HL-60 (cell line): ENCODE results near the gene METRNL.
A peak's percentile ranks its signal among the peaks of the same experiment; 100 is the strongest.

Experiments
- CTCF ChIP-seq: IDR thresholded peaks from one replicate; pipeline ENCODE4 v1.5.1; 2011; ENCODE audit warnings: low read length, control low read depth, inconsistent platforms; ENCODE audit not compliant: insufficient read depth
- GABPA ChIP-seq: IDR thresholded peaks from 2 replicates; pipeline ENCODE4 v1.6.1; 2012; ENCODE audit warnings: low read depth
- POLR2AphosphoS5 ChIP-seq: IDR thresholded peaks from 2 replicates; pipeline ENCODE4 v1.6.1; 2012; ENCODE audit warnings: low read depth
- SPI1 ChIP-seq: IDR thresholded peaks from 2 replicates; pipeline ENCODE4 v1.6.1; 2012; ENCODE audit warnings: low read depth, mild to moderate bottlenecking, borderline replicate concordance
- TF ChIP-seq, protein P1 (sequence below): IDR thresholded peaks from 2 replicates; pipeline ENCODE4 v1.6.1; 2012; ENCODE audit warnings: low read depth; ENCODE audit not compliant: insufficient replicate concordance

DNA sequence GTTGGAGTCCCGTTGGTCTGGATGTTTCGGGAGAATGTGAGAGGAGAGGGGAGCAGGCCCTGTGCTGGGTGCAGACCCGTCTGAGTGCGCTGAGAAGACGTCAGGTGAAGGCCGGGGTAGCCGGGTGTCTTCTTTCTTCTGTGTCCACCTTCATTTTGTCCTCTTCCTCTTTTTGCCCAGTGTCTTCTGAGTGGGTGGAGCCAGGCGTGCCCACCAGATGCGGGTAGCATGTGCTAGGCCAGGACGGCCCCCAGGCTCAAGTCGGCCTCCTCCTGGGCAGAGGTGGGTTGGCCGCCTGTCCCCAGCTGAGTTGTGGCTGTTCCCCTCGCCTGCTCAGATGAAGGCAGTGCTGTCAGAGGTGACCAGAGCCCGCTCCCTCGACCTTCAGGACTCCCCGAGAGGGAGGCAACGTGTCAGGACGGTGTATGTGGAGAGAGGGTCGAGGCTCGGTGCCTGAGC is 3.5 kb downstream of the METRNL start:
- TF ChIP-seq CTCF (no peak), POLR2AphosphoS5 (0 out of 2 replicates have a peak, but pooled peaks have one; percentile 8), SPI1 (peak; percentile 63; the same call in 1 of the 2 replicates), GABPA (no peak)
- TF ChIP-seq, protein P1, sequence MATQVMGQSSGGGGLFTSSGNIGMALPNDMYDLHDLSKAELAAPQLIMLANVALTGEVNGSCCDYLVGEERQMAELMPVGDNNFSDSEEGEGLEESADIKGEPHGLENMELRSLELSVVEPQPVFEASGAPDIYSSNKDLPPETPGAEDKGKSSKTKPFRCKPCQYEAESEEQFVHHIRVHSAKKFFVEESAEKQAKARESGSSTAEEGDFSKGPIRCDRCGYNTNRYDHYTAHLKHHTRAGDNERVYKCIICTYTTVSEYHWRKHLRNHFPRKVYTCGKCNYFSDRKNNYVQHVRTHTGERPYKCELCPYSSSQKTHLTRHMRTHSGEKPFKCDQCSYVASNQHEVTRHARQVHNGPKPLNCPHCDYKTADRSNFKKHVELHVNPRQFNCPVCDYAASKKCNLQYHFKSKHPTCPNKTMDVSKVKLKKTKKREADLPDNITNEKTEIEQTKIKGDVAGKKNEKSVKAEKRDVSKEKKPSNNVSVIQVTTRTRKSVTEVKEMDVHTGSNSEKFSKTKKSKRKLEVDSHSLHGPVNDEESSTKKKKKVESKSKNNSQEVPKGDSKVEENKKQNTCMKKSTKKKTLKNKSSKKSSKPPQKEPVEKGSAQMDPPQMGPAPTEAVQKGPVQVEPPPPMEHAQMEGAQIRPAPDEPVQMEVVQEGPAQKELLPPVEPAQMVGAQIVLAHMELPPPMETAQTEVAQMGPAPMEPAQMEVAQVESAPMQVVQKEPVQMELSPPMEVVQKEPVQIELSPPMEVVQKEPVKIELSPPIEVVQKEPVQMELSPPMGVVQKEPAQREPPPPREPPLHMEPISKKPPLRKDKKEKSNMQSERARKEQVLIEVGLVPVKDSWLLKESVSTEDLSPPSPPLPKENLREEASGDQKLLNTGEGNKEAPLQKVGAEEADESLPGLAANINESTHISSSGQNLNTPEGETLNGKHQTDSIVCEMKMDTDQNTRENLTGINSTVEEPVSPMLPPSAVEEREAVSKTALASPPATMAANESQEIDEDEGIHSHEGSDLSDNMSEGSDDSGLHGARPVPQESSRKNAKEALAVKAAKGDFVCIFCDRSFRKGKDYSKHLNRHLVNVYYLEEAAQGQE = no peak
